WTC11 (cell line): ENCODE results near the gene SKIL. TPM values are rescaled to one million over a fixed set of nuclear protein-coding genes. Genes with fewer than 3 reads are reported as not detected.

Experiments
- ATAC-seq: fragments of 200-7000 bp; cut with Tn5 transposase; 2 replicates; pipeline ENCODE4 v1.10.0; 2021; ENCODE audit warnings: mild to moderate bottlenecking, moderate library complexity
- CTCF ChIA-PET: fragments of 300-600 bp; sonication (Branson Sonifier 250); formaldehyde crosslinking; loops from one replicate; lab custom pipeline; 2021; ENCODE audit warnings: antibody characterized with exemption; lab: Charles Lee
- POLR2A ChIA-PET: fragments of 350-600 bp; sonication (Branson Sonifier 250); formaldehyde crosslinking; loops from one replicate; lab custom pipeline; 2021; ENCODE audit warnings: antibody characterized with exemption; lab: Charles Lee
- DNase-seq: peaks from one replicate; pipeline ENCODE4 v3.0.0; 2021; ENCODE audit warnings: low spot score
- H3K27ac Mint-ChIP-seq: 2 replicates; pipeline ENCODE4 v1.8.0; 2021; ENCODE audit warnings: mixed read lengths
- H3K27me3 Mint-ChIP-seq: 2 replicates; pipeline ENCODE4 v1.8.0; 2021; ENCODE audit warnings: low read depth, mild to moderate bottlenecking, moderate library complexity, mixed read lengths
- H3K36me3 Mint-ChIP-seq: 2 replicates; pipeline ENCODE4 v1.8.0; 2021; ENCODE audit warnings: mixed read lengths
- H3K4me1 Mint-ChIP-seq: 2 replicates; pipeline ENCODE4 v1.8.0; 2022; ENCODE audit warnings: mixed read lengths
- H3K4me3 Mint-ChIP-seq: 2 replicates; pipeline ENCODE4 v1.8.0; 2021; ENCODE audit warnings: mild to moderate bottlenecking, moderate library complexity, mixed read lengths
- H3K9me3 Mint-ChIP-seq: 2 replicates; pipeline ENCODE4 v1.8.0; 2021; ENCODE audit warnings: mixed read lengths
- AR ChIP-seq: fragments of 250-450 bp; sonication (Bioruptor Pico); IDR thresholded peaks from 2 replicates; pipeline ENCODE4 v1.9.0; 2021; ENCODE audit warnings: mild to moderate bottlenecking
- ATF1 ChIP-seq: sonication (generic); formaldehyde crosslinking; IDR thresholded peaks from 2 replicates; pipeline ENCODE4 v1.8.1; 2023; ENCODE audit warnings: mild to moderate bottlenecking, moderate library complexity, missing genetic modification reagents
- ELF4 ChIP-seq: sonication (generic); formaldehyde crosslinking; IDR thresholded peaks from 2 replicates; pipeline ENCODE4 v1.8.1; 2022; ENCODE audit warnings: low read depth, mild to moderate bottlenecking, moderate library complexity, missing genetic modification reagents
- FOXP1 ChIP-seq: sonication (generic); formaldehyde crosslinking; IDR thresholded peaks from 2 replicates; pipeline ENCODE4 v1.8.0; 2022; ENCODE audit warnings: missing genetic modification reagents, mild to moderate bottlenecking, moderate library complexity, borderline replicate concordance
- JAZF1 ChIP-seq: fragments of 250-450 bp; sonication (Bioruptor Pico); IDR thresholded peaks from 2 replicates; pipeline ENCODE4 v1.9.0; 2021; ENCODE audit warnings: moderate library complexity, mild to moderate bottlenecking, inconsistent platforms
- NR3C1 ChIP-seq: sonication (generic); formaldehyde crosslinking; conservative IDR thresholded peaks from 2 replicates; pipeline ENCODE4 v1.8.1; 2023; ENCODE audit warnings: low read depth, mild to moderate bottlenecking, missing genetic modification reagents
- OVOL2 ChIP-seq: fragments of 250-450 bp; sonication (Bioruptor Pico); IDR thresholded peaks from 2 replicates; pipeline ENCODE4 v1.9.0; 2021; ENCODE audit warnings: mild to moderate bottlenecking, borderline replicate concordance
- PRRX2 ChIP-seq: fragments of 250-450 bp; sonication (Bioruptor Pico); IDR thresholded peaks from 2 replicates; pipeline ENCODE4 v1.8.0; 2021; ENCODE audit warnings: mild to moderate bottlenecking
- SMAD4 ChIP-seq: sonication (generic); formaldehyde crosslinking; IDR thresholded peaks from 2 replicates; pipeline ENCODE4 v1.8.0; 2022; ENCODE audit warnings: mild to moderate bottlenecking, missing genetic modification reagents
- TEAD1 ChIP-seq: sonication (generic); formaldehyde crosslinking; IDR thresholded peaks from 2 replicates; pipeline ENCODE4 v1.8.0; 2022; ENCODE audit warnings: mild to moderate bottlenecking, missing genetic modification reagents
- ZNF416 ChIP-seq: fragments of 250-450 bp; sonication (Bioruptor Pico); IDR thresholded peaks from 2 replicates; pipeline ENCODE4 v1.9.0; 2021; ENCODE audit warnings: mild to moderate bottlenecking, inconsistent platforms
- ZNF512 ChIP-seq: sonication (generic); formaldehyde crosslinking; IDR thresholded peaks from 2 replicates; pipeline ENCODE4 v1.8.1; 2022; ENCODE audit warnings: missing genetic modification reagents, borderline replicate concordance
- ZNF532 ChIP-seq: fragments of 250-450 bp; sonication (Bioruptor Pico); IDR thresholded peaks from 2 replicates; pipeline ENCODE4 v1.9.0; 2021; ENCODE audit warnings: mild to moderate bottlenecking, borderline replicate concordance
- ZNF671 ChIP-seq: fragments of 250-450 bp; sonication (Bioruptor Pico); IDR thresholded peaks from 2 replicates; pipeline ENCODE4 v1.8.0; 2021; ENCODE audit warnings: mild to moderate bottlenecking
- total RNA-seq: library from RNA; stranded (reverse); gene quantifications from 3 replicates; pipeline ENCODE4 v1.2.3, GENCODE V29; 2021
- TF ChIP-seq, protein P1 (sequence below): sonication (generic); formaldehyde crosslinking; conservative IDR thresholded peaks from 2 replicates; pipeline ENCODE4 v1.8.1; 2022; ENCODE audit warnings: mild to moderate bottlenecking, missing genetic modification reagents
- TF ChIP-seq, protein P2 (sequence below): sonication (generic); formaldehyde crosslinking; IDR thresholded peaks from 2 replicates; pipeline ENCODE4 v1.8.0; 2022; ENCODE audit warnings: mild to moderate bottlenecking, missing genetic modification reagents

The SKIL gene
- total RNA-seq, 1 experiment from 2014 or later, result 181 TPM

DNA sequence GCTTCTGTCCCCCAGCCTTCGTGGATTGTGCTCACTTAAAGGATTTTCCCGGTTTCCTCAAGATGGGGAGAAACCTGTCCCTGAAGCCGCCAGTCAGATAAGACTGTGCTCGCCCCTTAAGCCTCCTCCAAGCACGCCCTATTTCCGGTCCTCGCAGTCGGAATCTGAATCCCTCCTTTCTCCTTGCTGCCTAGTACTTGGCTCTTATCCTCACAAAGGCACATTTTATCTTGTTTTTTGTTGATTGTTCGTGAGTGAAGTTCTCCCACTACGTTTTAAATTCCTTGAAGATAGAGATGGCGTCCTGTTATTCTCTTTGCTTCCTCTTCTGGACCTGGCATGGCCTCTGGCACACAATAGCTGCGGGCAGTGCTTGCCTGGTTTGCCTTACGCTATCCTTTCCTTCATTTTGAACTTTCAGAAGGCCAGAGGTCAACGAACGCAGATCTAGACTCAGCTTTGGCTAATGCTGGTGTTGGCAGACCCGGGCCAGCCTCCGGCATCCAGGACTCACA, 62.8 kb downstream of the SKIL start (continued):
- TF ChIP-seq, protein P1, sequence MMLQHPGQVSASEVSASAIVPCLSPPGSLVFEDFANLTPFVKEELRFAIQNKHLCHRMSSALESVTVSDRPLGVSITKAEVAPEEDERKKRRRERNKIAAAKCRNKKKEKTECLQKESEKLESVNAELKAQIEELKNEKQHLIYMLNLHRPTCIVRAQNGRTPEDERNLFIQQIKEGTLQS, result no peak

GRCh38 chr3:170421111-170421641, 63.7 kb downstream of the SKIL start:
- H3K36me3 Mint-ChIP-seq, result peaks cover 9% of the 10 kb centered on the region
- no peak overlapping the region for H3K27ac Mint-ChIP-seq
- no peak for ATAC-seq
- no peak overlapping the region for H3K4me3 Mint-ChIP-seq
- H3K9me3 Mint-ChIP-seq, result no peaks in the 10 kb centered on the region
- H3K27me3 Mint-ChIP-seq, result peaks cover 51% of the 10 kb centered on the region
- ChIA-PET POLR2A (interaction anchor here (0.5 kb wide), 1 partner anchor 590 kb away, joined by 6 read pairs; no protein-coding TSS in a partner anchor), CTCF (interaction anchor here (0.9 to 1.5 kb wide), 2 partner anchors 74 to 390 kb away, joined by 4 to 6 read pairs; no protein-coding TSS in a partner anchor)
- DNase-seq, result no peak
- peaks cover 29% of the 10 kb centered on the region for H3K4me1 Mint-ChIP-seq
- no peak for TF ChIP-seq FOXP1 (CRISPR knock-in tag)
- TF ChIP-seq ATF1, result no peak
- TF ChIP-seq, protein P1, result no peak
- TF ChIP-seq NR3C1 (CRISPR knock-in tag), result no peak
- TF ChIP-seq ZNF671 (CRISPR knock-in tag), result no peak
- TF ChIP-seq, protein P2, sequence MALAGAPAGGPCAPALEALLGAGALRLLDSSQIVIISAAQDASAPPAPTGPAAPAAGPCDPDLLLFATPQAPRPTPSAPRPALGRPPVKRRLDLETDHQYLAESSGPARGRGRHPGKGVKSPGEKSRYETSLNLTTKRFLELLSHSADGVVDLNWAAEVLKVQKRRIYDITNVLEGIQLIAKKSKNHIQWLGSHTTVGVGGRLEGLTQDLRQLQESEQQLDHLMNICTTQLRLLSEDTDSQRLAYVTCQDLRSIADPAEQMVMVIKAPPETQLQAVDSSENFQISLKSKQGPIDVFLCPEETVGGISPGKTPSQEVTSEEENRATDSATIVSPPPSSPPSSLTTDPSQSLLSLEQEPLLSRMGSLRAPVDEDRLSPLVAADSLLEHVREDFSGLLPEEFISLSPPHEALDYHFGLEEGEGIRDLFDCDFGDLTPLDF (CRISPR knock-in tag), result no peak
- no peak for TF ChIP-seq OVOL2

- Mint-ChIP-seq H3K27me3 (peaks cover 45% of the 10 kb centered on the region), H3K4me3 (no peak overlapping the region), H3K4me1 (peaks cover 32% of the 10 kb centered on the region), H3K27ac (no peak overlapping the region), H3K9me3 (no peaks in the 10 kb centered on the region), H3K36me3 (peaks cover 9% of the 10 kb centered on the region)
- TF ChIP-seq PRRX2 (CRISPR knock-in tag), result no peak
- no peak for TF ChIP-seq ZNF532
- no peak for TF ChIP-seq ZNF512
- no peak for TF ChIP-seq JAZF1 (CRISPR knock-in tag)
- no peak for TF ChIP-seq TEAD1
- TF ChIP-seq ZNF416 (CRISPR knock-in tag), result no peak
- TF ChIP-seq ELF4 (CRISPR knock-in tag), result no peak
- no peak for TF ChIP-seq AR (CRISPR knock-in tag)
- TF ChIP-seq SMAD4, result no peak
- ChIA-PET POLR2A (interaction anchor here (0.5 kb wide), 1 partner anchor 591 kb away, joined by 6 read pairs; no protein-coding TSS in a partner anchor), CTCF (interaction anchor here (1.5 kb wide), 1 partner anchor 390 kb away, joined by 6 read pairs; no protein-coding TSS in a partner anchor)
- ATAC-seq (no peak), DNase-seq (no peak)
Observed at GRCh38 chr3:170421758-170422157, 64.2 kb downstream of the SKIL start.
